Ureter (tissue), 1 donor: ENCODE results near the gene OTOA. TPM values are rescaled to one million over a fixed set of nuclear protein-coding genes. Genes with fewer than 3 reads are reported as not detected.
"Not testable (repeated sequence)": the region's sequence is repeated elsewhere in the genome, so short reads cannot be mapped to it uniquely, and the experiment has no call there.

Source experiments
- DNase-seq: peaks from one replicate; pipeline ENCODE4 v3.0.0-alpha.2; 2020; ENCODE audit warnings: low spot score
- total RNA-seq: library from RNA; stranded (reverse); gene quantifications from one replicate; pipeline ENCODE4 v1.2.4, GENCODE V29; 2023
- donor health status: DM: yes; HTN: yes; CAD: no.

Gene OTOA
- total RNA-seq, 1 donor from 2014 or later: 0.70 TPM

DNA sequence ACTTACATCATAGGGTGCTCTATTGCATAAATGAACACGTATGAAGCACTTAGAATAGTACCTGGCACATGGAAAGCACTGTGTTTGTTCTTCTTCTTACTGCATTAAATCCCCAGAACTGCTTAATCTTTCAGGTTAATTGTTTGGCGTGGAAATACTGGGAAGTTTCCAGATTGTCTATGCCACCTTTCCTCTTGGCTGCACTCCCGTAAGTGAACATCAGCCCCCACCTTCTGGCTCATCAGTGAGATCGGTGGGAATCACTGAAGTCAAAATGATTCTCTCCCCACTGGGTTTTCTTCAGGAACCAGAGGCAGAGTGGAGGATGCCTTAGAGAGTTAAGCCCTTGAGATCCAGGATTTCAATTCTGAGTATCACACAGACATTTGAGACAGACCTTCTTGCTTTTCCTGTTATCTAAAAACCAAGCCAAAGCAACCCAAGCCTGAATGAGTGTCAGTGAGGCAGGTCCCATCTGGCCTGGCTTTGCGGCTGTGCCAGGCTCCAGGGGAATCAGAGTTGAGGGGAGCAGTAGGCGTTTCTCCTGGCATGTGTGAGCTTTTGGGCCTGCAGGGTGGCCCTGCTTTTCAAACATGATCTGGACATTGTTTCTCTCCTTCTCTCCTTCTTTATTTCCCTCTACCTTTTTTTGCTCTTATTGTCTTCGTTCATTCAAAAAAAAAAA is 59.1 kb downstream of the OTOA start:
- DNase-seq: no peak

DNA sequence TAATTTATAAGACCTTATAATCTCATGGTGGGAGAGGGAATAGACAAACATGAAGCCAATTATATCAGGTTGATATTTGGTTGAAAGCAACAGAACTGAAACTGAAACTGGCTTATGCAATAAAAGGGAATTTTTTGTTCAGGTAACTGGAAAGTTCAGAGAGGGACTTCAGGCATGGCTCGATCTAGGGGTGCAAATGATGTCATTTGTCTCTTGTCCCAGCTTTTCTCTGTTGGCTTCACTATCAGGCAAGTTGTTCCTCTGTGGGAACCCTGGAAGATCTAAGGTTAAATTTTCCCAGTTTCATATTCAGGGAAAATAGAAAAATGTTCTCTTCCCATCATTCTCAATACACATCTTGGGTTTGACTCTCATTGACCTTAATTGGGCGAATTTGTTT is 59.8 kb downstream of the OTOA start:
- no peak for DNase-seq

DNA sequence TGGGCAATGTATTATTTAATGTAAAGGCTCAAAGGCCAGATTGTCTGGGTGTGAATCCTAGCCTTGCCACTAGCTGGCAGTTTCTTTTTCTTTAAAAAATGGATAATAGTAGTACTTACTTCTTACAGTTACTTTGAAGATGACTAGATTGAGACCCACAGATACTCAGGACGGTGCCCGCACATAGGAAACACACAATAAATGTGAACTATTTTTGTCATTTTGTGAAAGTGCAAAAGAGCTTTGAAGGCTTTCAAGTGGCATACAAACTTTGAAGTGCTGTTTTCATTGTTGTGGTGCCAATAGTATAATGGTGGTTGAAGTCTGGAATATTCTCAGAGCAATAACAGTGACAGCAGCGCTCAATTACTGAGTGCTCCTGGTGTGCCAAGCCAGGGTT is 63.6 kb downstream of the OTOA start:
- no peak for DNase-seq

DNA sequence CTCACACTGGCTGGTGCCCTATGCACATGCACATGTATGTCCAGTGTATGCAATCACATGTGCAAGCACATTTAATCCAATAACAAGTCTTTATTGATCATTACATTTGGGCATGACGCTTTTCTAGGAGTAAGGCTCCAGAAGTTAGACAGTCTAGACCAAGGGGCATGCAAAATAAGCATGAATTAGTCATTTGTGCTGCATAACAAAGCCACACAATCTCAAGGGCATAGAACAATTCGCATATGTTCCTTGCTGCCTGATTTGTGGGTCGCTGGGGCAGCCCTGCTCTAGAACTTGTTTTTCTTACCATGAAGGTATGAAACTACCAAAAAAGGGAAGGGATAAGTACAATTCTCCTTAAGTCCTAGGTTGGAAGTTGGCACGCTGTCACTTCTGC is 67.5 kb downstream of the OTOA start:
- DNase-seq: not testable (repeated sequence)

DNA sequence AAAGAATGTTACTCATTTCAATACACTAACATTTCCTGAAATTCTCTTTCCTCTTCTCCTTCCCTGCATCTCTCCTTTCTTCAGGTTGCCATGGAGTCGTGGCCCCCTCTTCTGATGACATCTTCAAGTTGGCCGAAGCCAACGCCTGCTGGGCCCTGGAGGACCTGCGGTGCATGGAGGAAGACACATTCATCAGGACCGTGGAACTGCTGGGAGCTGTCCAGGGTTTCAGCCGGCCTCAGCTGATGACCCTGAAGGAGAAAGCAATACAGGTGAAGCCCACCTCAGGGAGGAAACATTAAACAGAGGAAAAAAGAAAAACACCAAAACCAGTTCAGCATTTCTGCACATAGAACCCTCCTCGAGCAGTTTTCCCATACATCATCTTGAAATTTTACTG is 76.9 kb downstream of the OTOA start:
- DNase-seq: not testable (repeated sequence)

DNA sequence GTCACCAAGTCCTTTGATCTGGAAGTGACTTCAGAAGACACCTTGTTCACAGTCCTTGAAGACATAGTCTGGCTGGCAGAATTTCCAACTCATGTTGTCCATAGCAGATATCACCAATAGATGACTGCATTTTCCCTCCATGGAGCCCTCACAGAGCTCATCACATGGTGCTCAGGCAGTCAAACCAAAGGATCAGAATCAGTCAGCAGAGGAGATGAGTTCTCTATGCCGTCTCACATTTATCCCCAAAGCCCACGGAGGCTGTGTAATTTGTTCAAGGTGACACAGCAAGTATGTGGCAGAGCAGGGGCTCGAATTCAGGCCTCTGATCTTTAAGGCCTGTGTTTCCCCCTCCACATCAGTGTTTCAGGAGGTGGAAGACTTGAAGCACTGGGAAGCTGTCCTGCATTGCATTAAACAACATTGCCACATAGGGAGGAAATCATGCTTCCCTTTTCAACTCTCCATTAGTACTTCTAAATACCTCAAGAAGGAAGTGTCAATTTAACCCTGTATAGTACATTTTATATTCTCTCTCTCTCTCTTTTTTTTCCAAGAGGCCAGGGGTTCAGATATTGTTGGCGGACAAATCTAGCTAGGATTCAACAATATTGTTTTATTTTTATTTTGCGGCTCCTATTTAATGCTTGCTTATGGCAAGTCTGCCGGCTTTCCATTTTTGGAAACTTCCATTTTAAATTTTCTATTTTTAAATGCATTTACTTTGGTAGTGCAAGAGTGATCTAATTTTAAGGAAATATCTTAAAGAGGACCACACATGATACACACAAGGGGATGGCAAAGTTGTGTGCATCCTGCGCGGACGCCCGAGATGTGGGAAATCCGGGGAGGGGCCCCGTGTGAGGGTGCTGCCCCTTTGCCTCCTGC is 92.7 kb downstream of the OTOA start:
- not testable (repeated sequence) for DNase-seq

DNA sequence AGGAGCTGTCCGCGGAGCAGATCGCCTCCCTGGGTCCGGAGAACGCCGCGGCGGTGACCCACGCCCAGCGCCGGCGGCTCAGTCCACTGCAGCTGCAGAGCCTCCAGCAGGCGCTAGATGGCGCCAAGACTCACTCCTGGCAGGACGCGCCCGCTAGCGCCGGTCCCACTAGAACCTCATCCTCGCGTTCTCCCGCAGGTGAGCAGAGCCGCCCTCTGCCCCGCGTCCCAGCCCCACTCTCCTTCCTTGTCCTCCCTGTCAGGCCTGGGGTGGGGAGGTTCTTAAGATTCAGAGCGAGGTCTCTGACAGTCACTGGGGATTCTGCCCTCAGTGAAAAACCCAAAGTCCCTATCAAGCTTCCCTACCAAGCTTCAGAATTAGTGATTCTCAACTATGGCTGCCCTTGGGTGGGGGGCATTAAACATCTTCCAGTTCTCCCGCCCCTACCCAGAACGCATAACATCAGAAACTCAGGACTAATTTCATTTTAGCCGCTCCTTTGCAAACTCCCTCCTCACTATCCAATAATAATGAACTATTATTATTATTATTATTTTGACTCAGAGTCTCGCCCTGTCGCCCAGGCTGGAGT is 93.4 kb downstream of the OTOA start:
- not testable (repeated sequence) for DNase-seq

DNA sequence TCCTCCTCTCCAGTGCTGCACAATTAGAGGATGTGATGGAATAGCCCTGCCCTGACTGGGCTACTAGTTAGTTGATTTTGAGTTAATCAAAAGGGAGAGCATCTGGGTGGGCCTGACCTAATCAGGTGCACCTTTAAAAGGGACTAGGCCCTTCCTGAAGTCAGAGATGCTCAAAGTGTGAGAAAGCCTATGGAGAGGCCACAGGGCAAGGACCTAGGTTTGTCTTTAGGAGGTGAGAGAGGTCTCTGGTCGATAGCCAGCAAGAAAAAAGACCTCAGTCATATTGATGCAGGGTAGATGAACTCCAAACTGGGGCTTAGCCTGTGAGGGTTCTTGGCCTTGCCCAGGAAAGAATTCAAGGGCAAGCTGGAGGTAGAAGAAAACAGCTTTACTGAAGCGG is 104.5 kb downstream of the OTOA start:
- DNase-seq: not testable (repeated sequence)

DNA sequence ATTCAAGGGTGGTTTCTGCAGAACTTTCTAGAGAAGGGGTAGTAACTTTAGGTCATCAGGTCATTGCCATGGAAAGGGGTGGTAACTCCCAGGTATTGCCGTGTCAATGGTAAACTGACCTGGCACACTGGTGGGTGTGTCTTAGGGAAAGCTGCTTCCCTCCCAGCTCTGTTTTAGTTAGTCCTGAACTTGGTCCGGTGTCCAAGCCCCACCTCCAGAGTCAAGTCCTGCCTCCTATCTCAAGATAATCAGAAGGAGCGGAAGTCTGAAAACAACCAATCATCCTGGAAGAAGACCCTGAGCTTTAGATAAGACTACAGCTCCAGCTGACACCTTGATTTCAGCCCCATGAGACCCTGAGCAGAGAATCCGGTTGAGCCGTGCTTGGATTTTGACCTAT is 105.0 kb downstream of the OTOA start:
- DNase-seq: not testable (repeated sequence)

DNA sequence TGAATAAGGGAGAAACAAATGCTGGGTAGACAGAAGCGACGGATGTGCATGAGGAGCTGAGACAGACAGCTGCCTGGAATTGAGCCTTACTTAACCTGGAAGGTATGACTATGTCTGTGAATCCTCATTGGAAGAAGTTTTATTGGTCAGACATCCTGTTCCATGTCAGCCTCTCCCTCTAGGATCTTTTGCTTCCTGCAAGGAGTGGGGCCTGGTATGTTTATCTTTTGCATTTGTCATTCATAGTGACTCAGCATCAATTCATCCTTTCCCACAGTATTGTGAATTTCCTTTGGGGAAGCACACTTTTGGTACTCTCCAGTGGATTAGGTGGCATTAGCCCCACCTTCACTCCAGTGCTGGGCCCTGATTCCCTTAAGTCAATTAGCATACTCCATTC is 105.5 kb downstream of the OTOA start:
- not testable (repeated sequence) for DNase-seq

DNA sequence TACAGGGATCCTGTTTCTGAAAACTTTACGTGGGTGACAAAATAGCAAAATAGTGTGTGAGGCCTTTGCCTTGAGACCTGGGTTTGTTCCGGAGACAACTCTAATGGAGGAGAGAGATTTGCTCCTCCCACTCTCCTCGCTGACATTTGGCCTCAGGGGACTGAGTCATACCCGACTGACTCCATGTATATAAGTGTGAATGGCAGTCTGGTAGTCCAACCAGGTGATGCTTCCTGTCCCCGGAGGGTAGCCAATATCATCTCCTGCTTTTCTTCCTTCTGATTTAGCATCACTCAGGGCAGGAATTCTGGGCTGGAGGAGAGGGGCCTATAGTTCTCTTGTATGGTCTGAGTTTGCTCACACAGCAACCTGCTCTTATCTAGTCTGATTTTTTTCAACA is 106.8 kb downstream of the OTOA start:
- DNase-seq: not testable (repeated sequence)

DNA sequence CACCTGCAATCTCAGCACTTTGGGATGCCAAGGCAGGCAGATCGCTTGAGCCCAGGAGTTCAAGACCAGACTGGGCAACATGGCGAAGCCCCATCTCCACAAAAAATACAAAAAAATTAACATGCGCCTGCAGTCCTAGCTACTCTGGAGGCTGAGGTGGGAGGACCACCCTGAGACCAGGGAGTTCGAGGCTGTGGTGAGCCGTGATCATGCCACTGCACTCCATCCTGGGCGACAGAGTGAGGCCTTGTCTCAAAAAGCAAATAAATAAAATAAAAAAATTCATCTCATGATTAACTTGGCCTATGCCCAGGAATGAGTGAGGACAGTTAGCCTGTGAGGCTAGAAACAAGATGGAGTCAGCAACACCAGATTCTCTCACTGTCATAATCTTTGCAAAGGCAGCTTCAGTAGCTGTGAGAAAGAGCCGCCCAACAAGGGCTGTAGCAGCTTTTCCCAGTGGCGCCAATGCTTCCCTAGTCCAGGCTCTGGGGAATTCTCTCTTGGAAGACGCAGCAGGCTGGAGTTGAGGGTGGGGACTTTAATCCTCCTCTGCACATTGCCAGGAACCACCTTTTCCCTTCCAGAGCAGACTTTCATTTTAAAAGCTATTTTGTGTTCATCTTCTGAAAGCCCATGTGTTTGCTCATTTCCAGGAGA is 108.9 kb downstream of the OTOA start:
- not testable (repeated sequence) for DNase-seq

DNA sequence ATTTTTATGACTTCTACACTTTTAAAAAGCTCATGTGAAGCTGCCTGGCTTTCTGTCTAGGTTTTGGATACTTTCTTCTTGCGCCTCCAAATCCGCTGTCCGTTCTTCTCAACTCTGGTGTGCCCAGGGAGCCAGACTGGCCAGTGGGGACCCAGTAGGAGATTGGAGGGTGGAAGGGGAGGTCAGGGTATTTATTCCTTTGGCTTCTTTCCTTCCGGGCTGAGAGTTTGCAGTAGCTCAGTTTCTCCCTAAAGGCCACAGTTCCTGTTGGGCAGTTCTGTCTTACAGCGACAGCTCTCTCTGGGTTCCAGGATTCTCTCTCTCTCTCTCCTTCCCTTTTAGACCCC is 109.4 kb downstream of the OTOA start:
- DNase-seq: not testable (repeated sequence)

DNA sequence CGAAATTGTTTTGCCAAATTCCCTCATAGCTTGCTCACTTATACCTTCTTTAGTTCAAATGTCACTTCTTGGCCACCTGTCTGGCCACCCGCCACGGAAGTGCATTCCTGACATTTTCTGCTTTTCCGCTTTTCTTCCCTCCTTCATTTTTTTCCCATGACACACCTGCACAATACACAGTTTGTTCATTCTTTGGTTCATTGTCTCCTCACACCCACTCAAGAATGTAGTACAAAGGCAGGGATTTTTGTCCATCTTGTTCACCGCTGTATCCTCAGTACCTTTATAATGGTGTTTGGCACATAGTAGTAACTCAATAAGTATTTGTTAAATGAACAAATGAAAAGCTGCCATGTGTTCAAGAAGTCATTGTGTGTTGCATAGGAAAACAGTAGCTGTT is 116.8 kb downstream of the OTOA start:
- DNase-seq: not testable (repeated sequence)

DNA sequence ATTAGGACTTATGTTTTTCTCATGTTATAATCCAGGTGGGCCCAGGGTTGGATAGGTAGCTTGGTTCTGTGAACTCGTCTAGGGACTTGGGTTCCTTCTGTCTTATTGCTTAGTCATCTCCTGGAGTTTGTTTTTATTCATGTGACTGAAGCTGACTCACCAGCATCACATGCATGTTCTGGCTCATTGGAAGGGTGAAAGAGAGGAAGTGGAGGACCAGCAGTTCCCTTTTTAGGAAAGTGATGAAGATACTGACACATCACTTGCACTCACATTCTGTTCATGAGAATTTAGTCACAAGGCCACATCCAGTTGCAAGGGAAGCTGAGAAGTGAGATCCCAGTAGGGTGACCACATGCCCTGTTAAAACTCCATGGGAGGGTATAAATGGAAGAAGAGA is 126.7 kb downstream of the OTOA start:
- not testable (repeated sequence) for DNase-seq

DNA sequence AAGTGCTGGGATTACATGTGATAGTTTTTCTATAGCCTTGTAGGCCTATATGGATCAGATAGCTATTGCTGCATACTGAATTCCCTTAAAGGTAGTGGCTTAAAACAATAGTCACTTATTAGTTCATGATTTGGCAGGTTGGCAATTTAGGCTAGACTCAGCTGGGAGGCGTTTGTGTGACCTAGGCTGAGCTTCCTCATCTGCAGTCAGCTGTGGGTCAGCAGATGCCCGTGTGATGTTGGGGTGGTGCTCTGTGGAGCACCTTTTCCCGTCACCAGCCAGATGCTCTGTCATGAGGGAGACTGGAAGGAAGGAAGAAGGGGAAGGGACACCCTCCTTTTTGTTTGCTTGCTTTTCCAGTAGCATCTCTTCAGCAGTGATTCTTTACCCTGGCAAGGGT is 129.5 kb downstream of the OTOA start:
- not testable (repeated sequence) for DNase-seq

DNA sequence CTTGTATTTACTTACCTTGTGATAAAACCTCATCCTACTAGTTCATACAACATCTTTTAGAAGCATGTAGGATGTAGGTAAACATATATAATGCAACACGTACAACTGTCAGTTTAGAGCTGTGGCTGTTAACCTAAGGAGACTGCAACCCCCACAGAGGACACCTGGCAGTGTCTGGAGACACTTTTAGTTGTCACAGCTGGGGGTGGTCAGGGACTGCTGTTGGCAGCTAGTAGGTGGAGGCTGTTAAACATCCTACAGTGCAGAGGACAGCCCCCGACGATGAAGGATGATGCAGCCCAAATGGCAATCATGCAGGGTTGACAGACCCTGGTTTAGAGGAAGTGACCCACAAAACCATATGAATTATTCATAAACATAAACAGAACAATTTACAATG is 134.8 kb downstream of the OTOA start:
- DNase-seq: not testable (repeated sequence)

DNA sequence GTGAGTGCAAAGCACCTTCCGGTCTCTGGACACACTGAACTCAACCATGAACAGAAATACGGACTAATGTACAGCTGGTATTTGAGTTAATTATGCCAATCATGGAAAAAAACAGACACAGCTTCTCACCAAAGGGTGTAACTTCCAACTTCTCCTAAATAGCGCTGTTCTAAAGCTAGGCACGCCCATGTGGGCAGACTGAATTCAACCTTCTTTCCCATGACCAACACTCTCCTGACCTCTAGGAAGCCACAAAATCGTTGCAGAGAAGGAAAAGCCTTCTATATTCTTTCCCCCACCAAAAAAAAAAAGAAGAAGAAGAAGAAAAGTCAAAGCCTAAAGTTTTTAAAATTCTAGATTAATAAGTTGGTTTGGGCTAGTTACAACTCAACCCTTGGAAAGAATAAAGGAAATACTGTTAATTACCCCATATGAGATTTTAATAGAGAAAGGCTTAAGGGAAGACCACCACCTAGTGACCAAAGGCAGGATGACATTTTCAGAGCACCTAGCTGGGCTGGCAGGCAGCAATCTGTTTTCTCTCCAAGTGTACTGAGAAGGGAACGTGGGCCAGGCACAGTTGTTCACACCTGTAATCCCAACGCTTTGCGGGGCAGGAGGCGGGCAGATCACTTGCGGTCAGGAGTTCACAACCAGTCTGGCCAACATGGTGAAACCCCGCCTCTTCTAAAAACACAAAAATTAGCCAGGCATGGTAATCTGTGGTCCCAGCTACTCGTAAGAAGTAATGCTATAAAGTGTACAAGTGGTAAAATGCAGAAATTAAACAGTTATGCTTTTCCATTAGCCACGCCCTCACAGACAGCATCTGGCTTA is 138.0 kb downstream of the OTOA start:
- DNase-seq: not testable (repeated sequence)

DNA sequence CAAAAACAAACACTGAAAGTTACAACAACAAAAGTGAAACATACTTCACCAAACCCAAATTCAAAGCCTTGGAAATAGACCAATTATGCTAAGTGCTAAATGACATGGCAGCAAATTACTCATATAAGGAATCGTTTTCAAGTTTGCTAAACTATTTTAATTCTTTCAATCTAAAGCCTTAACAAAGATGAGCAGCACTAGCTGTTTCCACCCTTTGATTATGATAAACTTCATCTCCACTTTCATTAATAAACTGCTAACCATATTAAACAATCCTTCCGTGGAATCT is 138.6 kb downstream of the OTOA start:
- not testable (repeated sequence) for DNase-seq
